ENCODE results near the gene LAMA2.

Gene LAMA2

DNA sequence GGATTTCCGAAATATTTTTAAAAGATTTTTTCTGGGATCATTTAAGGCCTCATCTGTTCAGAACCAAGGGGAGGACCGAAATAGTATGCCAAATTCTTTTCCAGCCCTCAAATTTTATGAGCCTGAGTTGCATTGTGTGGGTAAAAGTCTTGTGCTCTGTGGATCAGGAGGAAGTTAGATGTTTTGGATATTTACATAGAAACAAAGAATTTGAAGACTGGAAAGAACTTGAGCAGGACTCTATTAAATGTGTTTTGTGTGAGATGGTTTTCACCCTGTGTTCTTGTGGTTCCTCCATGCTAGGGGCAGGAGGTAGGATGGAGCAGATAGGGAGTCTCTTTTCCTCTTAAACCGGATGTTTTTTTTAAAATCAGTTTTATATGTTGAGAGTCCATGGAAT is 329.1 kb downstream of the LAMA2 start:
- Histone ChIP-seq H3K27ac (no peak overlapping the region), H3K9me3 (ENCODE audit: severe bottlenecking) (no peaks in the 10 kb centered on the region), H3K4me3 (ENCODE audit: low read depth, low read length) (no peak overlapping the region), H3K36me3 (no peaks in the 10 kb centered on the region), H3K27me3 (ENCODE audit: insufficient read depth, low read depth, severe bottlenecking) (no peaks in the 10 kb centered on the region)
- TF ChIP-seq, protein P1, sequence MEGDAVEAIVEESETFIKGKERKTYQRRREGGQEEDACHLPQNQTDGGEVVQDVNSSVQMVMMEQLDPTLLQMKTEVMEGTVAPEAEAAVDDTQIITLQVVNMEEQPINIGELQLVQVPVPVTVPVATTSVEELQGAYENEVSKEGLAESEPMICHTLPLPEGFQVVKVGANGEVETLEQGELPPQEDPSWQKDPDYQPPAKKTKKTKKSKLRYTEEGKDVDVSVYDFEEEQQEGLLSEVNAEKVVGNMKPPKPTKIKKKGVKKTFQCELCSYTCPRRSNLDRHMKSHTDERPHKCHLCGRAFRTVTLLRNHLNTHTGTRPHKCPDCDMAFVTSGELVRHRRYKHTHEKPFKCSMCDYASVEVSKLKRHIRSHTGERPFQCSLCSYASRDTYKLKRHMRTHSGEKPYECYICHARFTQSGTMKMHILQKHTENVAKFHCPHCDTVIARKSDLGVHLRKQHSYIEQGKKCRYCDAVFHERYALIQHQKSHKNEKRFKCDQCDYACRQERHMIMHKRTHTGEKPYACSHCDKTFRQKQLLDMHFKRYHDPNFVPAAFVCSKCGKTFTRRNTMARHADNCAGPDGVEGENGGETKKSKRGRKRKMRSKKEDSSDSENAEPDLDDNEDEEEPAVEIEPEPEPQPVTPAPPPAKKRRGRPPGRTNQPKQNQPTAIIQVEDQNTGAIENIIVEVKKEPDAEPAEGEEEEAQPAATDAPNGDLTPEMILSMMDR (IDR thresholded peaks at IDR 0.05; ENCODE audit: low read depth, low read length), result no peak
- no peak for DNase-seq

DNA sequence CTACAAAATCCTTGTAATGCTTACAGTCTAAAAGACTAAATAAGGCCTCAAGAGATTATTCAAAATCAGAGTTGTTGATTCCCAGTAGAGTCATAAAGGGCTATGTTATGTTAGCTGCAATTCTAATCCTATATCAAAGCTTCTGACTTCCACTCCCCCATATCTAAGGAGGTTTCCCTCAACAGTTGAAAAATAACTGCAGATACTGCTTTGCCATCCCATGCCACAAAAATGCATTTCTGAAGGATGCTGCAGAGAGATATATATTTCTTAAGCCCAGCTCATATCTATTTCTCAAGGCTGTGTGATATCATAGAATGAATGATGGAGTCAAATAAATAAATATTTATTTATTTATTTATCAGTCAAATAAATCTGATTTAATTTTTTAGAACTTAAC is 332.3 kb downstream of the LAMA2 start:
- no peaks in the 10 kb centered on the region for H3K36me3 ChIP-seq
- no peak overlapping the region for H3K27ac ChIP-seq
- no peaks in the 10 kb centered on the region for H3K27me3 ChIP-seq (ENCODE audit: insufficient read depth, low read depth, severe bottlenecking)
- TF ChIP-seq, protein P1 (IDR thresholded peaks at IDR 0.05; ENCODE audit: low read depth, low read length), result no peak
- no peaks in the 10 kb centered on the region for H3K9me3 ChIP-seq (ENCODE audit: severe bottlenecking)
- DNase-seq, result no peak
- H3K4me3 ChIP-seq (ENCODE audit: low read depth, low read length), result no peak overlapping the region

DNA sequence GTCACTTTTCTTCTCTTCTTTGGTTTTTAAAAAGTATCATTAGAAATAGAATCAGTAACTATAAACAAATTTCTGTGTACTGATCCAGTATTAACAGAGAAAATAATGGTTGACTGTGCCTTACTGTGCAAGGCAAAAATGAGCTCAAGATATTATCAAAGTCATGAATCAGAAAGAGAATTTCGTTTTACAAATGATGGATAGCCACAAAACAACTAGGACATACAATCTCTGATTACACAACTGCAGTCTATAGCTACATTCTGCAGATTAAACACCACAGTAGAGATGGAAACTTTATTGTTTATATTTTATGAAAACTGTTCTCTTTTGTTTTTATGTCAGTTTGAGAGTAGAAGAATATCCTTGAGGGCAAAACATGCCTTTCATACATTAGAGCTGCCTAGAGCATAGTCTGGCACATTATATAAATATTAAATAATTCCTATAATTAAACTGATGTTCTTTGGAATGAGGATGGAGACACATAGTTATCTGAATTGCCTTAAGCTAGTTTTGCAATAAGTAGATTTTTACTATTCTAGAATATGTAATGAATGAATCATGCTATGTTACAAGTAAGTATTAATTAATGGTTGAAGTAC is 333.1 kb downstream of the LAMA2 start:
- DNase-seq, result no peak
- no peaks in the 10 kb centered on the region for H3K27me3 ChIP-seq (ENCODE audit: insufficient read depth, low read depth, severe bottlenecking)
- TF ChIP-seq, protein P1 (IDR thresholded peaks at IDR 0.05; ENCODE audit: low read depth, low read length), result no peak
- H3K4me3 ChIP-seq (ENCODE audit: low read depth, low read length), result no peak overlapping the region
- H3K36me3 ChIP-seq, result no peaks in the 10 kb centered on the region
- no peak overlapping the region for H3K27ac ChIP-seq
- no peaks in the 10 kb centered on the region for H3K9me3 ChIP-seq (ENCODE audit: severe bottlenecking)

DNA sequence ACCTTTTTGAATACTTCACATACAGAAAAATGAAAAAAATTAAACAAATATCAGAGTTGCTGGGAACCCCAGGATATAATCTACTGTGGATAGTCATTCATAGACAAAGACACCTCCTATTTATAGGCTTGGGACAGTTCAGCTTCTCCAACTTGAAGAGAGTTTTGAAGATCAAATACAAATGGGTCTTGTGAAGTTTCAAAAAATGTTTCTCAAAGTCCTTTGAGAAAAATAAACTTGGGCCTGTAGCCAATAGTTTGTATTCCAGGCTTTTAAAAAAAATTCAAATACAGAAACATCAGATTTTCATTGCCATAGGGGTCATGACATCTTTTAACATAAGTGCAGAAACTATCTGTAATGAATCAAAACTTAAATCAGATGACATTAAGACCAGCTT is 334.8 kb downstream of the LAMA2 start:
- Histone ChIP-seq H3K36me3 (no peaks in the 10 kb centered on the region), H3K27ac (no peak overlapping the region), H3K9me3 (ENCODE audit: severe bottlenecking) (no peaks in the 10 kb centered on the region), H3K4me3 (ENCODE audit: low read depth, low read length) (no peak overlapping the region), H3K27me3 (ENCODE audit: insufficient read depth, low read depth, severe bottlenecking) (no peaks in the 10 kb centered on the region)
- TF ChIP-seq, protein P1 (IDR thresholded peaks at IDR 0.05; ENCODE audit: low read depth, low read length), result no peak
- no peak for DNase-seq

DNA sequence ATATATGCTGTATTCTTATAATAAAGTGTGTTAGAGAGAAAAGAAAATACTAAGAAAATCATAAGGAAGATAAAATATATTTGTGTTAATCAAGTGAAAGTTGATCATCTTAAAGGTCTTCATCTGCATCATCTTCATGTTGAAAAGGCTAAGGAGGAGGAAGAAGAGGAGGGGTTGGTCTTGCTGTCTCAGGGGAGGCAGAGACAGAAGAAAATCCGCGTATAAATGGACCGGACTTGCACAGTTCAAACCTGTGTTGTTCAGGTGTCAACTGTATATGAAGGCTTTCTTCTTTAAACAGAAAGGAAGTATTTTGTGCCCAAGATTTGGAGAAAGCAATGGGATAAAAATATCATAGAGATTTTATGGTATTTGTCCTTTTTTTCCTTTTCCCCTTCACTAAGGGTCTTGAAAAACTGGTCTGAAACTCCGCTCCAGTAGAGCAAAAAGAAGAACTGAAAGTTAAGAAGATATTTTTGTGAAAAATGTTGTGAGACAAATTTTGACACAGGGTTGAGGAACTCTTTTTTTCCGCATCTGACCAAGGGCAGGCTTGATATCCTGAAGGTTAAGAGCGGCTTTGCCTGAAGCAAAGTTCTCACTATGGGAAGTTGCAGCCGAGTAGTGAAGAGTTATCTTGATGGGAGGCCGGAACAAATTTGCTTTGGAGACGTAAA is 350.7 kb downstream of the LAMA2 start:
- H3K36me3 ChIP-seq, result no peaks in the 10 kb centered on the region
- no peak overlapping the region for H3K27ac ChIP-seq
- H3K4me3 ChIP-seq (ENCODE audit: low read depth, low read length), result no peak overlapping the region
- no peaks in the 10 kb centered on the region for H3K27me3 ChIP-seq (ENCODE audit: insufficient read depth, low read depth, severe bottlenecking)
- TF ChIP-seq, protein P1 (IDR thresholded peaks at IDR 0.05; ENCODE audit: low read depth, low read length), result no peak
- no peaks in the 10 kb centered on the region for H3K9me3 ChIP-seq (ENCODE audit: severe bottlenecking)
- no peak for DNase-seq

Measured in WERI-Rb-1 (cell line).